Neural cell (in vitro differentiated cells): ENCODE data around the gene CBX3. TPM values are rescaled to one million over a fixed set of nuclear protein-coding genes. Genes with fewer than 3 reads are reported as not detected.

Experiments
- H2AFZ ChIP-seq: fragments of 200-600, 300-800 bp; sonication (generic), shearing (Covaris generic); 2 replicates; pipeline ENCODE4 v1.6.0; 2014; ENCODE audit warnings: low read depth, mild to moderate bottlenecking, antibody characterized with exemption, low read length, moderate library complexity
- H3F3A ChIP-seq: fragments of 200-600 bp; shearing (Covaris generic); 2 replicates; pipeline ENCODE4 v1.6.1; 2016; ENCODE audit warnings: mild to moderate bottlenecking, moderate library complexity, mixed read lengths, antibody characterized with exemption, low read length; ENCODE audit not compliant: insufficient read depth, poor library complexity, severe bottlenecking
- H3K27ac ChIP-seq: fragments of 200-600, 300-800 bp; sonication (generic), shearing (Covaris generic); 2 replicates; pipeline ENCODE4 v1.5.1; 2014; ENCODE audit warnings: mild to moderate bottlenecking, low read length, moderate library complexity
- H3K27me3 ChIP-seq: fragments of 300-800, 200-600 bp; sonication (generic), shearing (Covaris generic); 2 replicates; pipeline ENCODE4 v1.6.0; 2014; ENCODE audit warnings: mild to moderate bottlenecking, low read depth, low read length, moderate library complexity; ENCODE audit not compliant: insufficient read depth
- H3K36me3 ChIP-seq: fragments of 300-800, 200-600 bp; sonication (generic), shearing (Covaris generic); 2 replicates; pipeline ENCODE4 v1.5.1; 2014; ENCODE audit warnings: mild to moderate bottlenecking, antibody characterized with exemption, low read length, moderate library complexity; ENCODE audit not compliant: insufficient read depth
- H3K4me2 ChIP-seq: fragments of 300-800, 200-600 bp; sonication (generic), shearing (Covaris generic); 2 replicates; pipeline ENCODE4 v1.6.0; 2014; ENCODE audit warnings: mild to moderate bottlenecking, low read length
- H3K4me3 ChIP-seq: fragments of 300-800, 200-600 bp; sonication (generic), shearing (Covaris generic); 2 replicates; pipeline ENCODE4 v1.5.1; 2014; ENCODE audit warnings: mild to moderate bottlenecking, low read length, moderate library complexity
- H3K79me2 ChIP-seq: fragments of 200-600 bp; shearing (Covaris generic); replicated peaks from 2 replicates; pipeline ENCODE4 v1.6.0; 2014; ENCODE audit warnings: mild to moderate bottlenecking, low read length, moderate library complexity; ENCODE audit not compliant: insufficient read depth
- H3K9ac ChIP-seq: fragments of 300-800, 200-600 bp; sonication (generic), shearing (Covaris generic); 2 replicates; pipeline ENCODE4 v1.6.1; 2016; ENCODE audit warnings: mild to moderate bottlenecking, low read length, mixed read lengths
- H3K9me2 ChIP-seq: fragments of 200-600 bp; shearing (Covaris generic); 2 replicates; pipeline ENCODE4 v1.6.1; 2016; ENCODE audit warnings: mild to moderate bottlenecking, low read length, mixed read lengths; ENCODE audit not compliant: insufficient read depth
- H3K9me3 ChIP-seq: fragments of 200-600, 300-800 bp; sonication (generic), shearing (Covaris generic); 2 replicates; pipeline ENCODE4 v1.6.1; 2016; ENCODE audit warnings: mild to moderate bottlenecking, mixed run types, low read length, moderate library complexity, mixed read lengths
- H4K20me1 ChIP-seq: fragments of 200-600 bp; shearing (Covaris generic); 2 replicates; pipeline ENCODE4 v1.6.1; 2016; ENCODE audit warnings: mild to moderate bottlenecking, mixed run types; ENCODE audit not compliant: insufficient read depth
- CTCF ChIP-seq: fragments of 450-650 bp; IDR thresholded peaks from 2 replicates; pipeline ENCODE4 v1.5.1; 2014; ENCODE audit warnings: antibody characterized with exemption, mild to moderate bottlenecking, moderate library complexity; ENCODE audit not compliant: poor library complexity, severe bottlenecking
- EP300 ChIP-seq: fragments of 450-650 bp; conservative IDR thresholded peaks from 2 replicates; pipeline ENCODE4 v1.6.1; 2014; ENCODE audit warnings: antibody characterized with exemption, mild to moderate bottlenecking, moderate library complexity; ENCODE audit not compliant: poor library complexity, severe bottlenecking
- EZH2 ChIP-seq: fragments of 200-600, 300-800 bp; shearing (Covaris generic), sonication (generic); IDR thresholded peaks from 2 replicates; pipeline ENCODE4 v1.6.1; 2014; ENCODE audit warnings: antibody characterized with exemption, low read length, borderline replicate concordance, mild to moderate bottlenecking; ENCODE audit not compliant: insufficient read depth, poor library complexity, severe bottlenecking
- MXI1 ChIP-seq: fragments of 450-650 bp; conservative IDR thresholded peaks from 2 replicates; pipeline ENCODE4 v1.6.1; 2014; ENCODE audit warnings: antibody characterized with exemption, mild to moderate bottlenecking; ENCODE audit not compliant: poor library complexity, severe bottlenecking
- POLR2AphosphoS5 ChIP-seq: IDR thresholded peaks from 2 replicates; pipeline ENCODE4 v1.6.1; 2012
- RAD21 ChIP-seq: fragments of 450-650 bp; conservative IDR thresholded peaks from 2 replicates; pipeline ENCODE4 v1.6.1; 2014; ENCODE audit warnings: antibody characterized with exemption, mild to moderate bottlenecking, moderate library complexity
- REST ChIP-seq: IDR thresholded peaks from 2 replicates; pipeline ENCODE4 v1.6.1; 2012; ENCODE audit warnings: borderline replicate concordance
- SMC3 ChIP-seq: fragments of 450-650 bp; conservative IDR thresholded peaks from 2 replicates; pipeline ENCODE4 v1.6.1; 2014; ENCODE audit warnings: antibody characterized with exemption, mild to moderate bottlenecking, moderate library complexity; ENCODE audit not compliant: poor library complexity
- TAF1 ChIP-seq: IDR thresholded peaks from 2 replicates; pipeline ENCODE4 v1.6.1; 2012; ENCODE audit warnings: low read depth
- polyA plus RNA-seq: library from polyadenylated mRNA; depleted of rRNA; stranded (reverse); fragments of >200 nt; gene quantifications from 2 replicates; pipeline ENCODE4 v1.2.3, GENCODE V29; 2014

The CBX3 gene
- polyA plus RNA-seq, 1 donor from 2014 or later = 598 TPM

- Histone ChIP-seq H3K79me2 (peaks cover 28% of the 10 kb centered on the region), H3K36me3 (peaks cover 39% of the 10 kb centered on the region), H3K27me3 (no peaks in the 10 kb centered on the region), H3K9ac (no peak overlapping the region), H2AFZ (no peak overlapping the region), H3K9me3 (no peaks in the 10 kb centered on the region), H4K20me1 (peaks cover 23% of the 10 kb centered on the region), H3K4me2 (no peak overlapping the region), H3K9me2 (peaks cover 3% of the 10 kb centered on the region), H3K4me3 (no peak overlapping the region), H3K27ac (no peak overlapping the region), H3F3A (no peaks in the 10 kb centered on the region)
- no peak for TF ChIP-seq SMC3
- TF ChIP-seq EZH2 = no peak
- TF ChIP-seq MXI1 = no peak
- no peak for TF ChIP-seq CTCF
These were observed 12.5 kb upstream of the CBX3 start for GRCh38 chr7:26188957-26189541.

GRCh38 chr7:26189697-26190096, 11.8 kb upstream of the CBX3 start:
- Histone ChIP-seq H3K9me3 (no peaks in the 10 kb centered on the region), H2AFZ (no peak overlapping the region), H3K4me2 (no peak overlapping the region), H3K9ac (no peak overlapping the region), H3K27me3 (no peaks in the 10 kb centered on the region), H4K20me1 (peaks cover 23% of the 10 kb centered on the region), H3K36me3 (peaks cover 39% of the 10 kb centered on the region), H3K4me3 (no peak overlapping the region), H3K9me2 (peaks cover 3% of the 10 kb centered on the region), H3K27ac (no peak overlapping the region), H3F3A (no peaks in the 10 kb centered on the region), H3K79me2 (peaks cover 33% of the 10 kb centered on the region)
- TF ChIP-seq RAD21 (no peak), POLR2AphosphoS5 (no peak), MXI1 (no peak), EZH2 (no peak), CTCF (no peak), SMC3 (no peak), REST (no peak), TAF1 (no peak), EP300 (no peak)
